DLD1 (cell line): ENCODE results near the gene ALDH3B2.
"Not testable (repeated sequence)": the region's sequence is repeated elsewhere in the genome, so short reads cannot be mapped to it uniquely, and the experiment has no call there.

Experiments
- in situ Hi-C: cut with HindIII; loops from 2 replicates; pipeline ENCODE4 v1.10.0; 2017; ENCODE audit warnings: low sequenced_read_pairs

The ALDH3B2 gene

GRCh38 chr11:67662835-67663531, 11.4 kb downstream of the ALDH3B2 start:
- in situ Hi-C loops, result no loop called here

GRCh38 chr11:67662142-67662834, 12.1 kb downstream of the ALDH3B2 start:
- in situ Hi-C loops, result no loop called here

- in situ Hi-C loops, result not testable (repeated sequence)
Measured at GRCh38 chr11:67660752-67661151, 13.7 kb downstream of the ALDH3B2 start.

- in situ Hi-C loops, result not testable (repeated sequence)
Measured at GRCh38 chr11:67659651-67660165, 14.7 kb downstream of the ALDH3B2 start.

- in situ Hi-C loops, result no loop called here
Measured at GRCh38 chr11:67657300-67657699, 17.1 kb downstream of the ALDH3B2 start.

- in situ Hi-C loops, result no loop called here
Measured at GRCh38 chr11:67656278-67656922, 18.0 kb downstream of the ALDH3B2 start.

GRCh38 chr11:67654225-67654624, 20.2 kb downstream of the ALDH3B2 start:
- in situ Hi-C loops, result no loop called here

- in situ Hi-C loops, result no loop called here
Measured at GRCh38 chr11:67652965-67653845, 21.2 kb downstream of the ALDH3B2 start.

- in situ Hi-C loops, result no loop called here
Measured at GRCh38 chr11:67651976-67652781, 22.2 kb downstream of the ALDH3B2 start.

- in situ Hi-C loops, result no loop called here
Measured at GRCh38 chr11:67649634-67650510, 24.6 kb downstream of the ALDH3B2 start.

- in situ Hi-C loops, result no loop called here
Measured at GRCh38 chr11:67648796-67649613, 25.4 kb downstream of the ALDH3B2 start.

- in situ Hi-C loops, result no loop called here
Measured at GRCh38 chr11:67648140-67648795, 26.2 kb downstream of the ALDH3B2 start.

- in situ Hi-C loops, result no loop called here
Measured at GRCh38 chr11:67647471-67647870, 27.0 kb downstream of the ALDH3B2 start.

GRCh38 chr11:67646535-67647336, 27.7 kb downstream of the ALDH3B2 start:
- in situ Hi-C loops, result no loop called here

GRCh38 chr11:67645521-67646461, 28.6 kb downstream of the ALDH3B2 start:
- in situ Hi-C loops, result no loop called here
